Middle frontal gyrus (tissue), 1 donor: Measurements from ENCODE around the gene SH3RF3.

Experiments
- DNase-seq: peaks from one replicate; pipeline ENCODE4 v3.0.0-alpha.2; 2015; ENCODE audit warnings: low spot score; ENCODE audit errors: extremely low spot score

The SH3RF3 gene

GRCh38 chr2:109428281-109428680 is 299.3 kb downstream of the SH3RF3 start:
- DNase-seq, result no peak

DNA sequence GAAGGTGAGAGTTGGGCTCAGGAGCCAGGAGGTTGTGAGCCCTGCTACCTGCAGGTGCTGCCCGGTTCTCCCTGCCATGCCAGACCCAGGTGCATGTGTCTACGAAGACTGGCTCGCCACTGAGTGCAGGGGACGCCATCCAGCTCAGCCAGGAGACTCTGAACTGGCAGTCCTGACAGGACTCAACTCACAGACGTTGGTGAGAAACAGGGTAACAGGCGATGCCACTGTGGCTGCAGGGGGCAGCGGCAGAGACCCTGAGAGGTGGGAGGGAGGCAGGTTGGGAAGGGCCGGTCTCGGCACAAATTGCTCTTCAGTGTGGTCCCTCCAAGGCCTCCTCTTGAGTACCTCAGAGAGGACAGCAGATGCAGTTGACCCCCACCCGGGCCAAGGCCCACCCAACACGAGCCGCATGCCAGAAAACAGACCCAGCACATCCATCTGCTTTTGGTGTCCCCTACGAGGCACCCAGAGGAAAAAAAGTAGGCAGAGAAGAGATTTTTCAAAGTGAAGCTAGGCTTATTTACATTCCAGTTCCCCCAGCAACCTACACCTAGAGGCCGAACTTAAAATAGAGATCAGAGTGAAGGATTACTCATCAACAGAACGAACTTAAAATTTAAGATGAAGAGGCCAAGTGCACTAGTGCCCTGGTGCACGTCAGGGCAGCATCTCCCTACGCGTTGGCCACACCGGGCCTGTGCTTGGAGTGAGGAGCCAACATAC is 300.0 kb downstream of the SH3RF3 start:
- no peak for DNase-seq

GRCh38 chr2:109429567-109430328 is 300.7 kb downstream of the SH3RF3 start:
- no peak for DNase-seq

DNA sequence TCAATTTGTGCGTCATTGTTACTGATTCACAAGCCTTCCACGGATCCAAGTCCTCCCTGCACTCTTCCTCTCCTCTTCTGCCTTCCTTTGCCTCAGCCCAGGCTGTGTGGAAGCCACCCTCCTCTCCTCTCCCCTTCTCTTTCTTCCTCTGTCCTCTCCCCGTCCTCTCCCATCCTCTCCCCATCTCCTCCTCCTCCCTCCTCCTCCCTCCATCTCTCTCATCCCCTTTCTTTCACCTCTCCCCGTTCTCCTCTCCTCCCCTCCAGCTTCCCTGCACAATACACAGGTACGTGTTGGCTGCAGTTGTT is 301.3 kb downstream of the SH3RF3 start:
- no peak for DNase-seq

DNA sequence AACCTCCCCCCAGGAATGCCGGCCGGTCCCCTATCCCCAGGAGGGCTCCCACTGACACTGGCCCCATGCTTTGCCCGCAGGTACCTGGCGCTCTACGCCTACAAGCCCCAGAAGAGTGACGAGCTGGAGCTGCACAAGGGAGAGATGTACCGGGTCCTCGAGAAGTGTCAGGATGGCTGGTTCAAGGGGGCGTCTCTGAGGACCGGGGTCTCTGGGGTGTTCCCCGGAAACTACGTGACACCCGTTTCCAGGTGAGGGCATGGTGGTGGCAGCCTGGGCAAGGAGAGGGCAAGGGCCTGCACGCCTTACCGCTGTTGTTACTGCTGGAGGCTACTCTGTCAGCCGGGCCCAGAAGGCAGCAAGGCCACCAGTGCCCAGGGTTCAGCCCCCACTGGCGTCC is 303.4 kb downstream of the SH3RF3 start:
- no peak for DNase-seq

DNA sequence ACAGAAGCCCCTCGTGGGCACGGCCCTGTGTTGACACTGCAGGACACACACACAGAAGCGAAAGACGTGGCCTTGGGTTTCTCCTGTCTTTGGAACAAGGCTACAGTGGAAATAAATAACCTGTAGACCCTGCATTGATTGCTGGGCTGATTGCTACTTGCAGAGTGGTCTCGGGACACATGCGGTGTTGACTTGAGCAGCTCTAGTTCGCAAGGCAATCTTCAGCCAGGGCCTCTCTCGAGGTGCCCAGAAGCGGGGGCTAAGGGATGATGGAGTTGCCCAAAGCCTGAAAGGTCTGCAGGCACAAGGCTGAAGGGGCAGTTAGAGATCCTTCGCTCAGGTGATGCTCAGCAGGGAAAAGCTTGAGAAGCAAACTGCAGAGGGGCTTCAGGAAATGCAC is 304.5 kb downstream of the SH3RF3 start:
- no peak for DNase-seq

DNA sequence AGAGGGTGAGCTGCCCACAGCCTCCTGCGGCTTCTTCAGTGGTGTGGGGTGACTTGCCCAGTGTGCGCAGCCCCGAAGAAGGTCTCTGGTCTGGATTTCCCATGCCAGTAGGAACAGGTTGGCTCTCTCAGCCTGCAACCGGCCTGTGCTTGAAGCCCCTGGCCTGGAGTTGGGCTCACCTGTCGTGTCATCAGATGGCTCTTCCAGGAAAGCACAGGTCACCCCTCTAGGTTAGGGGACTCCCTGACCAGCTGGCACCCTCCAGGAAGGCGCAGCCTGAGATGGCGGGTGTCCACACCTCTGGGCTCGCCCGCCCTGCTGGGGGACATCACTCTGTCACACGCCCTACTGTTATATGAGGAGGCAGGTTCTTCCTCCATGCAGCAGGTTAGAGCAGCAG is 304.9 kb downstream of the SH3RF3 start:
- no peak for DNase-seq

GRCh38 chr2:109434351-109434750 is 305.3 kb downstream of the SH3RF3 start:
- no peak for DNase-seq

GRCh38 chr2:109435066-109435690 is 306.2 kb downstream of the SH3RF3 start:
- no peak for DNase-seq

- DNase-seq, result no peak
Observed at GRCh38 chr2:109435901-109436598, 307.0 kb downstream of the SH3RF3 start.

DNA sequence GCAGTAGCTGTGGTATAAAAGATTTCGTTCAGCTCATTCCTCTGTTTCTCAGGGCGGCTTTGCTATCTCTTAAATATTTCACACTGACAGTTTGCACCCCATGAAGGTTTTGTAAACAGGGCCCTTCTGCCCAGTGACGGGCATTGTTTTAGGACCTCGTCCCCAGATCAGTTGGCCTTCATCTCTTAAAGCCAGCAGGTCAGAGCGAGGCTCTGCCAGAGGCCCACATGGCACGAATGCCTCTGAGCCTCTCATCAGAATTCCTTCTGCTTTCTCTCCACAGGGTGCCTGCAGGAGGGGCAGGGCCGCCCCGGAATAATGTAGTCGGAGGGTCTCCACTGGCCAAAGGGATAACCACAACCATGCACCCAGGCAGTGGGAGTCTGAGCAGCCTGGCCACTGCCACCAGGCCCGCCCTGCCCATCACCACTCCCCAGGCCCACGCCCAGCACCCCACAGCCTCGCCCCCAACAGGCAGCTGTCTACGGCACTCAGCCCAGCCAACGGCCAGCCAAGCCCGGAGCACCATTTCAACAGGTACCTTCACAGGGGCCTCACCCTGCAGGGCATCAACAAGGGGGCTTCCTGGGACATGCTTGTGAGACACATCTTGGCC is 307.7 kb downstream of the SH3RF3 start:
- no peak for DNase-seq

GRCh38 chr2:109437325-109438090 is 308.5 kb downstream of the SH3RF3 start:
- DNase-seq, result no peak

DNA sequence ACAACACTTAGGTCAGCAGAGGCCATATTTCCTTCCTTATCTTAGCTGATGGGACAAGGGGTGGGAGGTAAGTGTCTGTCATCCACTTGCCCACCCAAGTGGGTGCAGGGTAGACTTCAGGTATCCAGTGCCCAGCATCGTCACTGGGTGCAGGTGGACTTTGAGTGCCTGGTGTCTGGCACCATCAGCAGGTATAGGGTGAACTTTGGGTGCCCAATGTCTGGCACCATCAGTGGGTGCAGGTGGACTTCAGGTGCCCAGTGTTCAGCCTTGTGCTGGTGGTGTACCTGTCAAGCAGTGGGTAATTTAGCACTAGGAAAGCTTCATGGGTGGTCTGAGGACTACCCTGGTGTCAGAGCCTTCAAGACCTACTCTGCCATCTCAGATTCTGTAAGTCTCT is 309.1 kb downstream of the SH3RF3 start:
- DNase-seq, result no peak

- peak; percentile 67 for DNase-seq
Observed at GRCh38 chr2:109438773-109439389, 309.9 kb downstream of the SH3RF3 start.

DNA sequence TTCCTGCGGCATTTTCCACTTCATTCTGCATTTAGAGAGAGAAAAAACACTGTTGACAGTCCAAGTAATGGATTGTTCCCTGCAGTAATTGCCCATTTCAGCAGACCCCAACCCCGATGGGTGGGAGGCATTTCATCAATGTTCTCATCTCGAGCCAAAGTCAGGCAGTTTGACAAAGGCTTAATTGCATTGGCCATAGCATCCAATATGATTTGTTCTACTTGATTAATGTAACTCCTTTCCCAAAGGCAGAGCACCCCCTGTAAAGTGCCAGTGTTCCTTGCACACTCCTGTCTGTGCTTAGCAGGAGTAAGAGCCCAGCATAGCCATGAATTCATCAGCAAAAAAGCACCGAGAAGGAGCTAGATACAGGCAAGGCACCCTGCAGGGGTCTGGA is 310.4 kb downstream of the SH3RF3 start:
- DNase-seq, result no peak

GRCh38 chr2:109439986-109440385 is 311.0 kb downstream of the SH3RF3 start:
- no peak for DNase-seq

- no peak for DNase-seq
Observed at GRCh38 chr2:109440499-109441156, 311.6 kb downstream of the SH3RF3 start.

- no peak for DNase-seq
Observed at GRCh38 chr2:109442715-109443319, 313.8 kb downstream of the SH3RF3 start.

DNA sequence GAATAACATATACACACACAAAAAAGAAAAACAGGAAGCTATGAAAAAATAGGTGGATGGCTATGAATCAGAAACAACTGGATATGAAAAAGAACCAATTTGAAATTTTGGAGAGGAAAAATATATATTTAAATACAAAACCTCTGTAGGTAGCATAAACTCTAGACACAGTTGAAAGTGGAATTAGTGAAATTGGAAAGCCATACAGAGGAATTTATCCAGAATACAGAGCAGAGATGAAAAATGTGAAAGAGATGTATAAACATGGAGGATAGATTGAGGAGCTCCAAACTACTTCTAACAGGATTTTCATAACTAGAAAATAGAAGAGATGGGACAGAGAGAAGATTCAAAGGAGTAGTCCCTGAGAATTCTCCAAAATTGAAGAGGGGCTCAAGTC is 315.9 kb downstream of the SH3RF3 start:
- no peak for DNase-seq
